ENCODE data around the gene LGALS1. TPM values are rescaled to one million over a fixed set of nuclear protein-coding genes. Genes with fewer than 3 reads are reported as not detected.
"Not testable (repeated sequence)": the region's sequence is repeated elsewhere in the genome, so short reads cannot be mapped to it uniquely, and the experiment has no call there.

The LGALS1 gene
- total RNA-seq, 1 experiment from 2014 or later: 3.2 TPM

- Mint-ChIP-seq H3K36me3 (ENCODE audit: insufficient read depth, unreplicated experiment) (peaks cover 30% of the 10 kb centered on the region), H3K4me1 (ENCODE audit: low read depth, unreplicated experiment) (no peaks in the 10 kb centered on the region), H3K27ac (ENCODE audit: unreplicated experiment) (no peak overlapping the region), H3K9me3 (ENCODE audit: unreplicated experiment) (no peaks in the 10 kb centered on the region), H3K27me3 (ENCODE audit: insufficient read depth, unreplicated experiment) (no peaks in the 10 kb centered on the region), H3K4me3 (ENCODE audit: unreplicated experiment) (no peak overlapping the region)
- no peak for DNase-seq
- Histone ChIP-seq H3K9me3 (no peaks in the 10 kb centered on the region), H3K4me3 (ENCODE audit: low read depth, low read length) (no peak overlapping the region), H3K36me3 (ENCODE audit: control insufficient read depth, insufficient read depth, low read length) (no peaks in the 10 kb centered on the region; the same call in none of the 2 replicates), H3K4me1 (no peaks in the 10 kb centered on the region), H3K27me3 (replicated peaks; ENCODE audit: control insufficient read depth, insufficient read depth, low read length) (no peaks in the 10 kb centered on the region)
- ChIA-PET POLR2A (no interaction called here), CTCF (no interaction called here)
- intact Hi-C loops (cut with micrococcal nuclease; ENCODE audit: unreplicated experiment): no loop called here
- no peak for TF ChIP-seq CTCF (IDR thresholded peaks at IDR 0.05; ENCODE audit: insufficient read depth in 1 of 2, low read depth in 1 of 2, low read length in 1 of 2, severe bottlenecking in 1 of 2, unreplicated experiment in 1 of 2)
- BruUV-seq (replicated peaks): no TSS peak
Observed at GRCh38 chr22:37650463-37651136, 24.8 kb upstream of the LGALS1 start.

- no peak overlapping the region for H3K4me3 ChIP-seq (ENCODE audit: low read depth, low read length)
- no peak for DNase-seq
- CTCF ChIA-PET: interaction anchor here (0.5 kb wide), 1 partner anchor 456 kb away, joined by 5 read pairs; no protein-coding TSS in a partner anchor
- peaks cover 31% of the 10 kb centered on the region for H3K36me3 Mint-ChIP-seq (ENCODE audit: insufficient read depth, unreplicated experiment)
- no peaks in the 10 kb centered on the region; the same call in none of the 2 replicates for H3K36me3 ChIP-seq (ENCODE audit: control insufficient read depth, insufficient read depth, low read length)
- H3K27me3 ChIP-seq (replicated peaks; ENCODE audit: control insufficient read depth, insufficient read depth, low read length): no peaks in the 10 kb centered on the region
- H3K4me1 ChIP-seq: peaks cover 5% of the 10 kb centered on the region; the same call in 1 of the 2 replicates
- intact Hi-C loops (cut with micrococcal nuclease; ENCODE audit: unreplicated experiment): loop anchor here (5.0 kb wide), 1 partner anchor 138 kb away; no protein-coding TSS in a partner anchor
- peaks cover 9% of the 10 kb centered on the region for H3K4me1 Mint-ChIP-seq (ENCODE audit: low read depth, unreplicated experiment)
- POLR2A ChIA-PET: no interaction called here
- no peaks in the 10 kb centered on the region for H3K27me3 Mint-ChIP-seq (ENCODE audit: insufficient read depth, unreplicated experiment)
- TF ChIP-seq CTCF (IDR thresholded peaks at IDR 0.05; ENCODE audit: insufficient read depth in 1 of 2, low read depth in 1 of 2, low read length in 1 of 2, severe bottlenecking in 1 of 2, unreplicated experiment in 1 of 2): no peak
- peak overlapping the region; percentile 65 for H3K27ac Mint-ChIP-seq (ENCODE audit: unreplicated experiment)
- H3K4me3 Mint-ChIP-seq (ENCODE audit: unreplicated experiment): no peak overlapping the region
- no peaks in the 10 kb centered on the region for H3K9me3 ChIP-seq
- no peaks in the 10 kb centered on the region for H3K9me3 Mint-ChIP-seq (ENCODE audit: unreplicated experiment)
- BruUV-seq (replicated peaks): no TSS peak
Observed at GRCh38 chr22:37654563-37655251, 20.7 kb upstream of the LGALS1 start.

GRCh38 chr22:37655252-37655563, 20.2 kb upstream of the LGALS1 start:
- ChIA-PET CTCF (interaction anchor here (0.5 kb wide), 1 partner anchor 456 kb away, joined by 5 read pairs; no protein-coding TSS in a partner anchor), POLR2A (no interaction called here)
- peaks cover 29% of the 10 kb centered on the region for H3K36me3 Mint-ChIP-seq (ENCODE audit: insufficient read depth, unreplicated experiment)
- intact Hi-C loops (cut with micrococcal nuclease; ENCODE audit: unreplicated experiment): loop anchor here (5.0 kb wide), 1 partner anchor 137 kb away; no protein-coding TSS in a partner anchor
- Histone ChIP-seq H3K9me3 (no peaks in the 10 kb centered on the region), H3K4me3 (ENCODE audit: low read depth, low read length) (no peak overlapping the region), H3K36me3 (ENCODE audit: control insufficient read depth, insufficient read depth, low read length) (no peaks in the 10 kb centered on the region; the same call in none of the 2 replicates), H3K4me1 (peaks cover 8% of the 10 kb centered on the region), H3K27me3 (replicated peaks; ENCODE audit: control insufficient read depth, insufficient read depth, low read length) (no peaks in the 10 kb centered on the region)
- DNase-seq: no peak
- H3K27ac Mint-ChIP-seq (ENCODE audit: unreplicated experiment): no peak overlapping the region
- peaks cover 14% of the 10 kb centered on the region for H3K4me1 Mint-ChIP-seq (ENCODE audit: low read depth, unreplicated experiment)
- no peak for TF ChIP-seq CTCF (IDR thresholded peaks at IDR 0.05; ENCODE audit: insufficient read depth in 1 of 2, low read depth in 1 of 2, low read length in 1 of 2, severe bottlenecking in 1 of 2, unreplicated experiment in 1 of 2)
- H3K9me3 Mint-ChIP-seq (ENCODE audit: unreplicated experiment): no peaks in the 10 kb centered on the region
- BruUV-seq (replicated peaks): no TSS peak
- no peaks in the 10 kb centered on the region for H3K27me3 Mint-ChIP-seq (ENCODE audit: insufficient read depth, unreplicated experiment)
- no peak overlapping the region for H3K4me3 Mint-ChIP-seq (ENCODE audit: unreplicated experiment)

- BruUV-seq (replicated peaks); H3K4me3 ChIP-seq (ENCODE audit: low read depth, low read length); POLR2A ChIA-PET; H3K27me3 Mint-ChIP-seq (ENCODE audit: insufficient read depth, unreplicated experiment); H3K36me3 ChIP-seq (ENCODE audit: control insufficient read depth, insufficient read depth, low read length); H3K9me3 ChIP-seq; H3K9me3 Mint-ChIP-seq (ENCODE audit: unreplicated experiment); H3K4me3 Mint-ChIP-seq (ENCODE audit: unreplicated experiment); H3K27ac Mint-ChIP-seq (ENCODE audit: unreplicated experiment); H3K27me3 ChIP-seq (replicated peaks; ENCODE audit: control insufficient read depth, insufficient read depth, low read length); DNase-seq: not testable (repeated sequence)
- Mint-ChIP-seq H3K36me3 (ENCODE audit: insufficient read depth, unreplicated experiment) (peaks cover 31% of the 10 kb centered on the region), H3K4me1 (ENCODE audit: low read depth, unreplicated experiment) (peaks cover 19% of the 10 kb centered on the region)
- CTCF ChIA-PET: interaction anchor here (3.9 kb wide), 1 partner anchor 13 kb away, joined by 66 read pairs; no protein-coding TSS in a partner anchor
- peaks cover 18% of the 10 kb centered on the region for H3K4me1 ChIP-seq
- intact Hi-C loops (cut with micrococcal nuclease; ENCODE audit: unreplicated experiment): loop anchor here (5.0 kb wide), 1 partner anchor 136 kb away; no protein-coding TSS in a partner anchor
Observed at GRCh38 chr22:37656583-37656982, 18.9 kb upstream of the LGALS1 start.

Measured in Caco-2 (cell line).